Stimulated activated CD8-positive, alpha-beta memory T cell treated with anti-CD3 and anti-CD28 coated beads, Interleukin-4, amount 100 ng/mL, for 1 hour (primary cell): ENCODE data around the gene KRT77.
"Not testable (repeated sequence)": the region's sequence is repeated elsewhere in the genome, so short reads cannot be mapped to it uniquely, and the experiment has no call there.

Source experiments
- DNase-seq, 2 donors: peaks; one replicate each; pipeline ENCODE4 v3.0.0-alpha.2; 2020; ENCODE audit warnings: low read depth in 2 of 2, low spot score in 1 of 2

KRT77 gene

DNA sequence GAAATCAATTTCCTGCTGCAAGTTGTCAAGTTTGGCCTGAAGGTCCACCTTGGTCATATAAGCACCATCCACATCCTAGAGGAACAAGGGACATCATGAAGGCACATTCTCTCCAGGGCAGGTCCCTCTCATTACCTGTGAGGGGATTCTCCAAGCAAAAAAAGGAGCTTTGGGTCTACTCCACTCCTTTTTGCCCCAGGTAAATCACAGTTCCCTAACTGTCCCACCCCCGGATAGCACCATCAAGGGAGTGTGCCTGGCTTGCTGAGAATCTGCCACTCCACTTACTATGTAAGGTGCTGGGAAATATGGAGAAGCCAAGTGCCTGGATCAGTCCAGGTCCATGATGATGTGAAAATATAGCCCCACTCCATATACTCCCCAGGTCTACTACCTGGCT, 25.7 kb downstream of the KRT77 start:
- no peak for DNase-seq

DNA sequence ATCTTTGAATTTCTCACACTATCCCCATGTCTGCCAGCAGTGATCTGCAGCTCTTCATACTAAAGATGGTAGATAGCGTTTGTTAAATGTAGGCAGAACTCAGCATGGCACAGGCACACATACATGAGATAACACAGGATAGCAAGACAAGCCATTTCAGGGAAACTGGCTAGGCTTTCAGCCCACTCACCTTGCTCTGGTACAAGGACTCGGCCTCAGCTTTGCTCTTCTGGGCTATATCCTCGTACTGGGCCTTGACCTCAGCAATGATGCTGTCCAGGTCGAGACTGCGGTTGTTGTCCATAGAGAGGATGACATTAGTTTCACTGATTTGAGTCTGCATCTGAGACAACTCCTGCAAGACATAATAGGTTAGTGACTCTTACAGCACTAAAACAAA, 26.2 kb downstream of the KRT77 start:
- no peak for DNase-seq

DNA sequence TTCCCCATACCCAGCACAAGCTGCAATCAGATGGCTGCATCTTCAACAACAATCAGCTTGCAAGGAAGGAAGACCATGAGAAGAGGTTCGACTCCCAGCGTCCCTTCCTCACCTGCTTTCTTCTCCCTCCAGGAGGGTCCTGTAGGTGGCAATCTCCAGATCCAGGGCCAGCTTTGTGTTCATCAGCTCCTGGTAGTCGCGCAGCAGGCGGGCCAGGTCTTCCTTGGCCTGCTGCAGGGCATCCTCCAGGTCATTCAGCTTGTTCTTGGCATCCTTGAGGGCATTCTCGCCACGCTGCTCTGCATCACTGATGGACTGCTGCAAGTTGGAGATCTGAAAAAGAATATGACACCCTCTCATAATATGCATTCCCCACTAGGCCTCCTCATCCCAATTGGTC, 27.2 kb downstream of the KRT77 start:
- no peak for DNase-seq

DNA sequence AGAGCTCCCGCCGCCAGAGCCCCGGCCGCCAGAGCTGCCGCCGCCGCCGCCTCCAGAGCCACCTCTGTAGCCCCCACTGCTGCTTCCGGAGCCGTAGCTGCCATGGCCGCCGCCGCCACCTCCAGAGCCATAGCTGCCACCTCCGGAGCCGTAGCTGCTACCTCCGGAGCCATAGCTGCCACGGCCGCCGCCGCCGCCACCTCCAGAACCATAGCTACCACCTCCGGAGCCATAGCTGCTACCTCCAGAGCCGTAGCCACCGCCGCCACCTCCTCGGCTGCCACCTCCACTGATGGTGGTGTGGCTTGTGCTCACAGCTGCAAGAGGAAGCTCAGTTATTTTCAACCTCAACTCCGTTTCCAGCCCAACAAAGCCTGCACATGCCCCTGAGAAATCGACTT, 28.0 kb downstream of the KRT77 start:
- DNase-seq: no peak

DNA sequence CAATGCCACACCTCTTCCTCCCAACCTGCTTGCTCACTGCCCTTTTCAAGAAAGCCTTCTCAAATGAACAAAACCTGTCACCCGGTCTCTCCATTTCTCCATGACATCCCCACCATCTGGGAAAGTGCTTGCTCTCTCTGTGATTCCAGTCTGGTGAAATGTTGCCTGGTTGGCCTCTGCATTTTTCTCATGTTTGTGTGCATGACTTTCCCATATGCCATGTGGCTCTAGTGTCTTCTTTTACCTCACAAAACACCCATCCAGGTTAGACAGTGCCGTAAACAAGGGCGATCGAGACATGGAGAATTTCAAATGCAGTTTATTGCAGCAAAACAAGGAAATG, 28.9 kb downstream of the KRT77 start:
- no peak for DNase-seq

DNA sequence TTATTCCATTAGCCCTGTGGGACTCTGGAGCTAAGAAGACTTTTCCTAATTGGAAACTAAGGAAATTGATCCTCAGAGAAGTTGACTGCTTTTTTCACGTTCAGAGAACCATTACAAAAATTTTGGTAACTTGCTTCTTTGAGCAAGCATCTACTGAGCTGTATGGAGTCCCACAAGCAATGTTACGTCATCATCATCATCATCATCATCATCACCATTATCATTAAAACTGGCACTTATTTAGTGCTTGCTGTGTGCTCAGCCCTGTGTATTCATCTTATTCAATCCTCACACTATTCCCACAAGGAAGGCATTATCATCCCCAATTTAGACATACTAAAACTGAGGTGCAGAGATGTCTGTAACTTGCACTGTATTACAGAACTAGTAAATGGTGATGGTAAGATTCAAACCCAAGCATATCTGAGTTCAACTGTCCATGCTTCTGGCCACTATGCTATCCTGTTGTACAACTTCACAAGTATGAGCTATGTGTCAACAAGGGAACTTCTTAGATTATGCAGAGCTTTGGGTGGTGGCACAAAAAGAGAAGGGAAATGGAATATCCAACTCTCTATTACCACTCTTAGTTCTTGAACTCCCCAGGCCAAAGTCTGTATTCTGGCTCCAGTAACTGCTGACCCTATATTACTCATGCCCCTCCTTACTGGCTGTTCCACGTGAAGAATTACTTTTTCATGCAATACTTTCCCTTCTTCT, 29.5 kb downstream of the KRT77 start:
- no peak for DNase-seq

DNA sequence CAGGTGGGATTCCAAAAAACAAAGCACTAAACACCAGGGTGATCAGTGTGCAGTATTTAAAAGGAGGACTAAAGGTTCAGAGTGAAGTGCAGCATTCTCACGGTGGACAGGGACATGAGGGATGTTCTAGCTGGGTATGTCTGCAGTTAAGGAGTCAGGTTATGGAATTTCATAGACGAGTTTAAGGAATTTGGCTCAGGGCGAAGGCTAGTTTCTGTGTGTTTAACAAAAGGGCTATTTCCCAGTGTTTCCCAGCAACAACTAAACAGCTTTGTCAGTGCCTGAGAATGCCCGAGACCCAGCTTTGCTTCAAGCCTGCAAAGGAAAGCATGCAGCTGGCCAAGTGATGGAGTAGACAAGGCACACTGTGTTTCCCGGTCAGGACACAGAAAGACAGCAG, 30.1 kb downstream of the KRT77 start:
- DNase-seq: no peak

DNA sequence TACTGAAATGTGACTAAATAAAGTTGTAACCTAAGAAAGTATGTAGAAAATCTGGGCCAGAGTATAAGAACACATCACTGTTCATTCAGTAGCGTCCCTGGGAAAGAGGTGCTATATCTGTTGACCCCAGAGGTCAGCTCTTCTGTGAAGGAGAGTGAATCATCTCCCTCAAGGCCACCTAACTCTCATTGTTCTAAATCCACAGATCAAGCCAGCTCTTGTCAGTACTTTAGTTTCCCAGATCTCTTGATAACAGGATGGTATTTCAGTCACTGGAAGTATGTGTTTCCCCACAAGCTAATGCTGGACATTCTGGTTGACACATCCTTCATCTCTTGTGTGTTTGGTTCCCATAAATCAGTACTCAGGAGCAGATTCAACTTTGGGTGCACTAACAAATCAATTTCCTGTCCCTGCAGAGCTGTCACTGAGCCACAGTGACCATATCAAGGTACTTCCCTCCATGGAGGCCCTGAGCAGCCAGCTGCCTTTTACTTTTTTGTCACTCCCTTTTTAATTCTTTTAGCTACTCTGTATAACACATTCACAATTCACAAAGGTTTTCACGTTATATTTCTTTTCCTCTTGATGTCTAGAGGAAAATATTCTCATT, 30.9 kb downstream of the KRT77 start:
- DNase-seq: no peak

DNA sequence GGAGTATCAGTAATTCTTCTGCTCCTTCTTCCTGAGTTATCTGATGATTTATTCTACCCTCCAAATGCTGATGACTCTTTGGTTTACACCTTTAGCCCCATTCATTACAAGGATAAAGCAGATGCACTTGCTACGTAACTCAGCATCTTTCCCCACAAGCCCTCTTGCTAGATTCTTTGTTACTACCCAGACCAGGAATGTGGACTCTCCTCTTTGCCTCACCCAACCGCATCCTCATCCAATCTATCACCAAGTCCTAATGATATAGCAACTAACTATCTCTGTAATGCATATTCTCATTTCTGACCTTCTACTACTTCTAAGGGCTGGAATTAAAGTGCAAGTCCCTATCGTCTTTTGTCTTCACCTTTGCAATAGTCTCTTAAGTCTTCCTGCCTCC, 32.4 kb downstream of the KRT77 start:
- no peak for DNase-seq

DNA sequence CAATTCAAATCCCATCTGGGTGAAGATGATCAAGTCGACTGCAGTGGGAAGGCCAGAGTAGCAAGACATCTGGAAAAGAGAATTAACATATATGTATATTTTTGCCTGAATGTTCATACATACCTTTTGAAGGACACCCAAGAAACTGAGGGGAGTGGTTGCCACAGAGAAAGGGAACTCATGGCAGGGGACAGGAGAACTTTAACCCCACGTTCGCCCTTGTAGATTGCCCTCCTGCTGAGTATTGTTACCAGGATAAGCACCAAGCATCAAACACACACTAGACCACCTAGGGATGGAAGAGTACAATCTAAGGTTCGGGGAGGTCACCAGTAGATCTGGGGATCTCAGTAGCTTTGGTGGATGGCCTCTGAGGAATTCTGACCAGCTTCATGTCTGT, 32.8 kb downstream of the KRT77 start:
- no peak for DNase-seq

DNA sequence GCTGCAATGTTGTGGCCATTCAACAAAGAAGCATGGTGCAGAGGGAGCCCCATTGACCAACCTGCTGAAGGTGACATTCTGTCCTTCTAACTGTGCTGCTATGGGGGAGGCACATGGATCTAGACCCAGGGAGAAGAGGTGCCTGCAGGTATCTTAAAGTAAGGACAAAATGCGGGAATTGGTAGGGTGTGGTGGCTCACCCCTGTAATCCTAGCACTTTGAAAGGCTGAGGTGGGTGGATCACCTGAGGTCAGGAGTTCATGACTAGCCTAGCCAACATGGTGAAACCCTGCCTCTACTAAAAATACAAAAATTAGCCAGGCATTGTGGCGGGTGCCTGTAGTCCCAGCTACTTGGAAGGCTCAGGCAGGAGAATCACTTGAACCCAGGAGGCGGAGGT, 33.4 kb downstream of the KRT77 start:
- DNase-seq: not testable (repeated sequence)

DNA sequence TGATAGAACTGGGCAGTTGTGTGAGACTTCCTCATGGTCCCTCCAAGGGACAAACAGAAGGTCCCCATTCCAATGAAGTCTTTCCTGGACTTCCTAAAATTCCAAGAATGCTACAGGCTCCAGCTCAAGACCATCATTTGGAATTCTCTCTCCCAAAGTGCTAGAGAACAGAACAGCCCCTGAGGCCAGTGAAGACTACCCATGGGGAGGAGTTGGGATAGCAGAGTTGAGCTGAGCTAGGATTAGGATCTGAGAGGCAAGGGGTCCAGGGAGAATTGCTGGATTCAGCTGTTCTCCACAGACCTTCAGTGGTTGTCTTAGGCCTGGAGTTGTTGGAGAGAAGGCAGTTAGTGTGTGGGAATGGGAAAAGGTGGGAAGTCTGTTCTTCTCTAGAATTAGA, 33.9 kb downstream of the KRT77 start:
- DNase-seq: no peak

DNA sequence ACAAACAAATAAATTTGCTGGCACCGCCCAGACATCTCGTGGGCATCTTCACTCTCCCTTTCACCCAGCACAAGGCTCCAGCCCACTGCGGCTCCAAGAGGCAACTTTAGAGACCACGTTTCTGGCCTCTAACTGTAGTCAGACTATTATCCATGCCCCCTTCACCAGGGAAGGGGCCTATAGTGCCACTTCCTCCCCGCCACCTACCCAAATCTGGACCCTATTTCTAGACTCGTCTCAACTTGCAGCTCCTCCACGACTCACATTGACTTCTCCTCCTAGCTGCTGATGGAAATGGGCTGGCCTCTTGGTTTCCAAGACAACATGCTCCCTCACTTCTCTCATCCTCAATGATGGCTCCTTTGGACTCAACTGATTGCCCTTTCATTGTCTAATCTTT, 35.4 kb downstream of the KRT77 start:
- DNase-seq: no peak

DNA sequence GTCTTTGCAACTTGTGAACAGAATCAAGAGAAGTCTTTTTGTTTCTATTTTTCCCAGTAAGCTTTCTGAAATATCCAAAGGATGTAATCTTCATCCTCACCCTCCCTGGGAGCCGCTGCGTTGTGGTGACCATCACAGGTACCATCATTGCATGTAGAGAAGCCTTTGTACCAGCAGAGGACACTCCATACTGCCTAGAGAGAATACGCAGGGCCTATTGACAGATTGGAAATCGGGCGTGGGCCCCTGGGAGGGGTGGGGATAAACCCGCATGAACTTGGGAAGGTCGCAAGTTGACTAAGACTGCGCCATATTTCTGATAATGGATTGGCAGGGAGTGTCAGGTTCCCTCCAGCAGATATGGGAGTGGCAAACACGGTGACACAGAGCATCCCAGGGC, 35.8 kb downstream of the KRT77 start:
- no peak for DNase-seq

DNA sequence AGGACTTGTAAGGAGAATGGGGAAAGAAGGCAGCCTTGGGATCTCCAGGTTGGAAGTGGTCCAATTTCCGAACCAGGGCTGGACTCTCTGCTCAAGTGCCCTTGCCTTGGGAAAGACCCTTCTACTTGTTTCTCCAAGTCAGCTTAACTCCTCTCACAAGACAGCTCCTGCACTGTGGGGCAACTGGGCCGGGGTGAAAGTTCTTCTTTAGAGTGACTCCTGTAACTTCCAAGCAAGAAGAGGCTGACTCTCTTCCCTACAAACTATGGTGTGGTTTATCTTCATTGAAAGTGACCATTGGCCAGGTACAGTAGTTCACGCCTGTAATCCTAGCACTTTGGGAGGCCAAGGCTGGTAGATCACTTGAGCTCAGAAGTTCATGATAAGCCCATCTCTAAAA, 36.9 kb downstream of the KRT77 start:
- no peak for DNase-seq

DNA sequence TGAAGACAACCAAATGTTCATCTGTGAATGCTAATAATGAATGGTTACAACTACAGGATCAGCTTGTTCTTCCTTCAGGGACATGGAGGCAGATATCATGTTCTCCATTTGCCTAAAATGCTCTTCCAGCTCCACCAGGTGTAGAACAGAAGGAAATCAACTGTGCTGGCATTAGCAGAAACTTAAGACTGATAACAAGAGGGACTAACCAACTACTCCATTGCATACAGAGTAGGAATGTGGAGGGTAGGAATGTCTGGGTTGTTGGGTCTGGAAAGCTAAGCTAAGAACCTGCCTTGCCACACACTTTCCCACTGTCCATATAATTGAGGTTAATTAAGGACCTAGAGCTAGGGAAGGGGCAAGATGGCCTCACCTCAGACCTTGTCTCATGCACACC, 39.9 kb downstream of the KRT77 start:
- DNase-seq: no peak

DNA sequence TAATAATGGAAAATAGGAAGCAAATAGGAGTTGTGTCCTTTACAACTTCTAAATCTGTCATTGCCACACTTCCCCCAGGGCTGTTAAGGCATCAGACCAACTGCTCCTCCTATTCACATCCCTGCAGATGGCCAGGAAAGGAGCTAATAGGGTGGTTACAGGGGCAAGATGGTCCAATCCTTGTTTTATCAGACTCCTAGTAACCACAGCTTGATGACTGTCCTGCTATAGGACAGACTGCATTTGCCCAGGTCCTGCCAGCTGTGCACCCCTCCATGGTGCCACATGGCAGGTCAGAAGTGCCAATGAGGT, 40.5 kb downstream of the KRT77 start:
- DNase-seq: no peak

DNA sequence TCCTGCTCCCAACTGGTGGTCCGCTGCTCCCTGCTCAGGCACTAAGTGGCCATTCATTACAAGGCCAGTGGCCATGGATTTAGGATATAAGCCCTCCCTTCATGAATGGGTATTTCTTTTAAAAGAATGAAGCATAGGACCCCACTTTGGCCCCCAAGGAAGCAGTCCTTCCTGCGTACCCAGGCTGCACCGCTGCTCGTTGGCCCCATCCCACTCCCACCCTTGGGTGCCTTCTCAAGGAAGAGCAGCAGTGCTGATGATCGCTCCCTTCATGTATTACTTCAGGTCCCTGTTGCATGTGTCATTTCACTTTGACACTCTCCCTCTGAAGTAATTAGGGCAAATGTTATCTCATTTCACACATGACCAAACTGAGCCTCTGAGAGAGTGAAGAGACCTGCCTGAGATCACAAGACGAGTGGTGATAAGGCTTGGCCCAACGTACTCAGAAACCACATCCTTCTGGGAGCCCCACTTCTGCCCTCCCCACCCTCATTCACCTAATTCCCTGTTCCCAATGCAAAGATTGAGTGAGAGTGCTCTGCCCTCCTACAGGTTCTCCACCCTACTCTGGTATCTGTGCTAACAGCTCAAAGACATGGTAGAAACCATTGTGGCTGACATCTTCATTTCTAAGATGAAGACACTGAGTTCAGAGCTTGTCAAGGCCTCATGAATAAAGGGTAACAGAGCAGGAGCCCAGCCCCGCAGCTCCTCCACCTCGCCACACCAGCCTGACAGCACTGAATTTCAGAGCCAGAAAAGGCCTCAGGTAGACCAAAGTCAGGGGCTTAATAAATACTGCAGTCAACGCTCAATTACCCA, 41.0 kb downstream of the KRT77 start:
- no peak for DNase-seq

DNA sequence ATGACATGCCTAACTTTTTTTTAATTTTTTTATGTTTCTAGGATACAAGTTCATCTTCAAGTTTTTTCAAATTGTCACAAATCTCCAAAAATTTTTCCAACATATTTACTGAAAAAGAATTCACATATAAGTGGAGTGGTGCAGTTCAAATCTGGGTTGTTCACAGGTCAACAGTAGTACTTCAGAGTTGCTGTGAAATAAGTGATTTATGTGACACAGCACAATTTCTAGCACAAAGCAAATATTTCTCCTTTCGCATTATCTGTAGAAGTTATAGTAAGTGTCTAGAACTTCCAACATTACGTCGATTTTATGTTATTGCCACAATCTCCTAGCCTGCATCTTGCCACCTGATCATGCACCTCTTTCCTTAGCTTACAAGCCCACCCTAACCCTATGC, 41.7 kb downstream of the KRT77 start:
- no peak for DNase-seq

DNA sequence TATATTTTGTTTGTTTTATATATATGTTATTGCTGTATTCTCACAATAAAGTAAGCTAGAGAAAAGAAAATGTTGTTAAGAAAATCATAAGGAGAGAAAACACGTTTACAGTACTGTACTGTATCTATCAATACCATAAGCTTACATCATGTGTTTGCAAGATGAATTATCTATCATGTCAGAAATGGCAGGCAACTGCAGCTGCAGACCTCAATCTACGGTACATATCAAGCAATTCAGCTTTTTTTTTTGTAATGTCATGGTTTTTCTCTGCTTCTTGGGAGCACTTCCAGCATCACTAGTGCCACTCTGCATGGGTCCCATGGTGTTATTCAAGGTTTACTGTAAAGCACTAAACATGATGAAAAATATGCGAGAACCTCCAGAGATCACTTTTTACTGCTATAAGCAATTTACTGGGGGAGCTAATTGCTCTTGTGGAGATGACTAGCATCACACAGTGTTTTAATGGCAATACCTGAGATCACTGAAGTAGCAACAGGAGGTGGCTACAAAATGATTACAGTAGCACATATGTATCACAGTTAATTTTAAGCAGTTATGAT, 42.3 kb downstream of the KRT77 start:
- DNase-seq: no peak

DNA sequence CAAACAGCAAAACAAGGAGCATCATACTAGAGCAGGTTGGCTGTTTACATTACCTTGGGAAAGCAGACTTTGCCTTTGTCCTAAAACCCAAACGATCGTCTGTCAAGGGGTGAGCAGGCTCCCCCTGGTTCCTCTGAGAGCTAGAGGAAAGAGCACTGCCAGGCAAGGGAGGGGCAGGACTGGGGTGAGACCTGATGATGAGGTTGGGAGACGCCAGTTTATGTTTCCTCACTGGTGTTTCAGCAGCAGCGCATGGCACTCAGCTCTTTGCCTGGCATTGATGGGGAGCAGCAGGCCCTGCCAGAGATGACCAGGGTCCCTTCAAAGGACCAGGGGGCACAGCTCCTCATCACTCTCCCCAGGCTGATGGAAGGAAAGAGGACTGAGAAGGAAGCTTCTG, 43.4 kb downstream of the KRT77 start:
- DNase-seq: no peak

DNA sequence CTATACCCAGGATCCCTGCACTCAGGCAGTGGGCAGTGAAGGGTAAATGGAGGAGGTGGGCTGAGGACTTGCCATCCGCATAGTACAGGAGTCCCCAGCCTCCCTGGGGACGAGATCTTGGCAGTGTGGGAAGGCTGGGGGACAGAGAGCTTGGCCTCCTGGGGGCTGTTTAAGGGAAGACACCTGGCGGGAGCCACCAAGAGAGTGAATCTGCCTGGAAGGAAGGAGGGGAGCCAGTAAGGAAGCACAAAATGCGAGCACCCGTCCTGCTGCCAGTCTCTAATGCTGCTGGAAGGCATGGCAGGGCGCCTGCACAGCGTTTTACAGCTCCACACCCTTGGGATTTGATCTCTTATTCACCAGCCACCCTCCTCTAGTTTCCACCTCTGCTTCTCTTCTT, 43.9 kb downstream of the KRT77 start:
- no peak for DNase-seq
